ENCODE data around the gene CCL15.

GRCh38 chr17:35978346-35978745 is 23.0 kb downstream of the CCL15 start:
- TF ChIP-seq CTCF (IDR thresholded peaks at IDR 0.05; ENCODE audit: low read depth, low read length, poor library complexity, severe bottlenecking), result no peak
- no peak for TF ChIP-seq EZH2phosphoT487 (IDR thresholded peaks at IDR 0.05; ENCODE audit: borderline replicate concordance, low read length)

All from DOHH2 (cell line).